CMK (cell line): Measurements from ENCODE around the gene TPX2.
"Not testable (repeated sequence)": the region's sequence is repeated elsewhere in the genome, so short reads cannot be mapped to it uniquely, and the experiment has no call there.

ENCODE experiments used
- DNase-seq: peaks from one replicate; pipeline ENCODE4 v3.0.0-alpha.2; 2010; ENCODE audit warnings: low read depth

TPX2 gene

DNA sequence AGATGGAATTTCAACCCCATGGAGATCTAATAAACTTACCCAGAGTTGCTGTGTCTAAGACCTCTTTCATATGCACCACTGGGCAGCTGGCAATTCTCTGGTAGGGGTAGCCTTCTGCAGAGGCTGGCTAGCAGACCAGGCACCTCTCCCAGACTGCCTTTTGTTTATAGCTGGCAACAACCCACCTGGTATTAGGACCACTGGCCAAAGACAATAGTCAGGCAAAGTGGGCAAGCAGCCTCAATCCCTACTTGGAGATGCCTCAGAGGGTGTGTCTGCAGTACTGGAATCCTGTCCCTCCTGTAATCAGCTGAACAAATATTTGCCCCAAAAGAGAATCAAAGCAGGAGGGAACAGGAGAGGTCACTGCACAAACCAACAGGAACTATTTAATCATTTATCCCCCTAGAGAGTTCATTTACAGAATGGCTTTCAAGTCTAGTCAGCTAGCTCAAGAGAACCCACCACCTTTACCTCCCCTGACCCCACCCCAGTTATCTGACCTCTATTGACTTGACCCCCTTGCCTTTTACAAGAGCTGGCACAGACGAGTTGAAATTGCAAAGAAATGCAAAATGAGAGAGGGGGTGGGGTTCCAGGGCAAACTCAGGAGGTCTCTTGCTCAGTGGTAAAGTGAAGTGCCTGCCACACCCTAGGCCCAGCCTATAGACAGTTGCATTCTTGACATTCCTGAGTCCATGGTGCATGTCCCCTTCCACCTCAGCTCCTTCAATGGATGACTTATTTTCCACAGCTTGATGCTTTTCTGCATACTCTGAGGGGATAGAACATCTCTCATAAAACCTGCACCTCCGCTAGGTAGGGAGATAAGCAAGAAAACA, 19.2 kb upstream of the TPX2 start:
- no peak for DNase-seq

DNA sequence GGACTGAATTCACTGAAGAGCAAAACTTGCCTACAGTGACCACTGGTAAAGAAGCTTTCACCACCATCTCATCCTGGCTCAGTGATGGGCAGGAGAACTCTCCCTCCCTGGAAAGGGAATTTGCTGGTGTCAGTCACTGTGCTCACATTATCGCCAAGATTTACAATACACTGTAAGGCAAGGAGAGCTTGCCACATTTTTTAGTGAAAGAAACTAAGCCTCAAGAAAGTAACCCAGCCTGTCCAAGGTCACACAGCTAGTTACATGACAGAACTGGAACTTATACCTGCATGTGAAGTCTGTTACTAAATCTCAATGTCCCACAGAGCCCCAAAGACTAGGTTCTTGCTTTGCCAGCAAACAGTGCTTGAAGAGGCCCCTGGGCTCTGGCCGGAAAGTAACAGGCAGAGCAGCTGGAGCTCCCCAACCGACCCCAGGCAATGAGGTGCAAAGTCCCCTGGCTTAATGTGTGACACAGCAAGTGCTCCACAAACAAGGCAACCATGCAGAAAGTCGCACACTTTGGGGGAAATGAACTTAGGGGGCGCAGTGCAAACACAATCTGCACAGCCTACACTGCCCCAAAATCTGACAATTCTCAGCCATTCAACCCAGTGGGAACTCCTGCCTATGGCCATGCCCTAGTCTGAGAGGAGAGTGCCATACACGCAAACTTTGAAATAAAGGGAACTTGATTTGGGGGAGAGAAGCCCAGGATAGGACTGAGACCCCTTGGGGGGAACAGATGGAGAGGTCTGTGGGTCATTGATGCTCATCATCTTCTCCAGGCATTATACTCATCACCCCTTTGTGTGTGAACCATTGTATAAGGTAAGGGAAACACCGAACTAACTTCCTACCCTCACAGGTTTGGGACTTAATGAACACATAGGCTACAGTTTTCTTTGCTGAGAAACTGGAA, 18.3 kb upstream of the TPX2 start:
- DNase-seq, result peak; percentile 52

DNA sequence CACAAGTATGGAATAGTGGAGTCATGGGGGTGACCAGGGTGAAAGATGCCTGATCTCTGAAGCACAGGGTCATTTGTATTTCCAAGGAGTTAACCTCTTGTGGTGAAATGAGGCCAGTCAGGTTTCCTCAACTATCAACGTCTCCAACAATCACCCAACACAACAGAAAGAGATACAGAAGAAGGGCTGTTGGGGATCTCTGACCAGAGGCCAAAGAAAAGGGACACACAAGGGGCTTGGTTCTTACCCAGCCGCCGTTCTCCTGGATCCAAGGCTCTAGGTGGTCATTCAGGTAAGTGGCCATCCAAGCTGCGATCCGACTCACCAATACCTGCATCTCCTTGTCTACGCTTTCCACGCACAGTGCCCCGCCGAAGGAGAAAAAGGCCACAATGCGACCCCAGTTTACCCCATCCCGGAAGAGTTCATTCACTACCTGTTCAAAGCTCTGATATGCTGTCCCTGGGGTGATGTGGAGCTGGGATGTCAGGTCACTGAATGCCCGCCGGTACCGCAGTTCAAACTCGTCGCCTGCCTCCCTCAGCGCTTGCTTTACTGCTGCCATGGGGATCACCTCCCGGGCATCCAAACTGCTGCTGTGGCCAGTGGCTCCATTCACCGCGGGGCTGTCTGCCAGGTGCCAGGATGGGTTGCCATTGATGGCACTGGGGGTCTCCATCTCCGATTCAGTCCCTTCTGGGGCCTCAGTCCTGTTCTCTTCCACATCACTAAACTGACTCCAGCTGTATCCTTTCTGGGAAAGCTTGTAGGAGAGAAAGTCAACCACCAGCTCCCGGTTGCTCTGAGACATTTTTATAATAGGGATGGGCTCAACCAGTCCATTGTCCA, 17.5 kb upstream of the TPX2 start:
- no peak for DNase-seq

DNA sequence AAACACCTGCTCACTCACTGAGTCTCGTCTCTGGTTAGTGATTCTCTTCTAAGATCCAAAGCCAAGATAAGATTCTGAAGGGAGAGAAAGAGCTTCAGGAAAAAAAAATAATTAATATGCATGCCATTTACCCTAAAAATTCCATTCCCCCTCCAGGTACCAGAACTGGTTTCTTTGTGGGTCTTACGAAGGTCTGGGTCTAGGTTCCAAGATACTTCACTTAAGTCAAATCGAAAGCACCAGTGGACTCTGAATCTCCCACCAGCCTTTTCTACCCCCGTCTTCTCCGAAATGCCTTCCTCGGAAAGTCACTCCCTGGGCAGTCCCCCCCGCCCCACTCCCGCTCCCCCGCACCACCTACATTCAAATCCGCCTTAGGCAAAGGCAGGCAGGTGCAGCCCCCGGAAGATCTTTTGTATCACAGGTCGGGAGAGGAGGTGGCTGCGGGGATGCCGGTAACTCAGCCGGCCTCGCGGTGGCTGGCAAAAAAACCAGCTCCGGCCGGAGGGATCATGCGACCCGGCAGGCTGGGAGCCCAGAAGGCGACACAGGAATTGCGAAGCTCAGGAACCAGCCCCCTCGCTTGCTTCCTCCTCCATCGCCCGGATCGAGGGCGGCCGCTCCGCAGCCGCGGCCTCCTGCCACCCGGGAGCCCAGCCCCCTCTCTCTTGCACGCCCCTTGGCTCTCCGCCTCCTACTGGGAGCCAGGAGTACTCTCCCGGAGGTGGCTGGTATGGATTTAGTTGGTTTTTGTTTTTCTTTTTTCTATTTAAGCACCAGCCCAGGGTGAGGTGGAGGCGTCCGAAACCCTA, 16.6 kb upstream of the TPX2 start, which contains the start of gene BCL2L1:
Gene BCL2L1, minus strand, starts transcription at position 612 of the 812 bp plus-strand sequence. CDS start 650 bp downstream, outside the sequence.
- DNase-seq, result peak; percentile 68

DNA sequence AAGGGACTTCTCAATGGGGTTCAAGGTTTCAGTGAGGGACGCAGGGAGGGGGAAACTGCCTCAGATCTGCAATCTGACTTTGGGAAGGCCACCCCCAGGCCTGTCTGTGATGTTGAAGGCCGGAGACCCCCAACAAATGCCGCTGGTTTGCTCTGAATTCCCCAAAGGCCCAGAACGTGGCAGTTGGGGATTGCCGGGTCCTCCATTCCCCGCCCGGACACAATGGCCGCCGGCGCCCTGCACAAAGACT, 16.1 kb upstream of the TPX2 start:
- DNase-seq, result no peak

DNA sequence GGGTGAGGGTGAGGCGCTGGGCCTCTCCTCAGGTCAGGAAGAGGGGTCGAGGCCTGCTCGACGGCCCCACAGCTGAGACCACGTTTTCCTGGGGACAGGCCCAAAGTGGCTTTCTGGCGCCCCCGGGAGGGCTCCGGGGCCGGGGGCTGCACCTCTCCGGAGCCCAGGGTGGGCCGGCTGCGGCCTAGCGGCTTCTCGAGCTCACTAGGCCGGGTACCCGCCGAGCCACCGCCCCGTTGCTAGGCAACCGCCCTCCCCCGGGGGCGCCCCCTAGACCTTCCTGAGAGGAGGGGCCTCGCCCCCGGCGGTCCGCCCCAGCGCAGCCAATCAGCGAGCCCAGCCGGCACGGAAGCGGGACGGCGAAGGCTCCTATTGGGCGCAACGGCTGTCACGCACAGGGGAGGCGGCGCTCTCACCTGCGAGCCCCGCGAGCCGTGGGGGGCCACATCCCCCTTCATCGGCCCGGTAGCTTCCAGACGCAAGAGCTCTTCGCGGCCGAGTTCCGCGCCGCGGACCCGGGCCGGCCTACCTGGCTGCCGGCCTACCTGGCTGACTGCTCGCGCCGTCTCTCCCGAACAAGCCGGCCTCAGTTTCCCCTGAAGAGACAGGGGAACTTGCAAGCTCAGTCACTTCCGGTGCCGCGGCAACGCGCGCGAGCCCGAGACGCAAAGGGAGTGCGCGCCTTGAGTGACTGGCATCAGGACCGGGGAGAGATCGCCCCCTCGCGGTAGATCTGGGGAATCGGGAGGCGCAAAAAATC, 15.6 kb upstream of the TPX2 start:
- DNase-seq, result peak; percentile 97

DNA sequence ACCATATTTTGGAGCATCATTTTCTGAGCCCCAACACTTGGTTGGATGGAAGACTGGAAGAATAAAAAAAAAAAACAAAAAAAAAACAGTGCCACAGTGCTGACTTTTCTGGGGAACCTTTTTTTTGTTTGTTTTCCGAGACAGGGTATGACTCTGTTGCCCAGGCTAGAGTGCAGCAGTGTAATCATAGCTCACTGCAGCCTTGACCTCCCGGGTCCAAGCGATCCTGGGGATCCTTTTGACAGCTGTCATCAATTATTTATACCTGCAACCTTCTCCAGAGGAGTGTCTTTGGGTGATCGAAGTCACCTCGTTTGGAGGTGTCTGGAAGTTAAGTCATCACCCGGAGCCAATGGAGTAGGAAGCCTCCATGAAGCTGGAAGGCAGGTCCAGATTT, 7.8 kb upstream of the TPX2 start:
- no peak for DNase-seq

DNA sequence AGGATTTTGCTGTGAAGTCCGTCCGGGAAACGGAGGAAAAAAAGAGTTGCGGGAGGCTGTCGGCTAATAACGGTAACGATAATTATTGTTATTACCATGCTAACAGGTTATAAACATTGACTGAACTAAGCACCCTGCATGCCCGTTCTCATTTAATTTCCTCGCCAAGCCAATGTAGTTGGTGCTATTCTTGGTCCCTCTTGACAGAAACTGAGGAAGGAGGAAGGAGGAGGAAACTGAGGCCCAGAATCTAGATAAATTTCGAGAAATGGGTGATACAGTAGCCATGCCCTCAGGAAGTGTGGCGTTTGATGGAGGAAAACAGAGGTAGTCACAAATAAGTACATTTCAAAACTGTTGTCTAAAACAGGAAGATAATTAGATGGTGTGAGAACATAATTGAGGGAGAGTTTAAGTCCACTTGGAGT, 474 bp downstream of the TPX2 start:
- no peak for DNase-seq

DNA sequence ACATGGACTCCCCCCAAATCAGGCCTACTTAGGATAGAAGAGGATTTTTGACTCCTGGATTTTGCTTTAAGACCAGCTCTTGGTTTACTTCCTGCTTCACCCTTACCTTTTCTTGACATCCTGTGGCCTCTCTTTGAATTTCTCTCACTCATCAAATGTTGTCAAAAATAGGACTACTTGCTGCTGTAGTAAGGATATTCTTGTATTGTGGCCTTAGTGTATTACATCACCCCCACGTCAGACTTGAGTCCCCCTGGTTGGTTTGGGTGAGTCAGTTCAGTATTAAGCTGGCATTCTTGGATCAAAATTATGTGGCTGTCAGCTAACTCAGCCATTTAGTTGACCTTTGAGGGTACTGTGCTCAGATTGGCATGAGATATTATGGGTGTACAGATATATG, 1.1 kb downstream of the TPX2 start:
- no peak for DNase-seq

DNA sequence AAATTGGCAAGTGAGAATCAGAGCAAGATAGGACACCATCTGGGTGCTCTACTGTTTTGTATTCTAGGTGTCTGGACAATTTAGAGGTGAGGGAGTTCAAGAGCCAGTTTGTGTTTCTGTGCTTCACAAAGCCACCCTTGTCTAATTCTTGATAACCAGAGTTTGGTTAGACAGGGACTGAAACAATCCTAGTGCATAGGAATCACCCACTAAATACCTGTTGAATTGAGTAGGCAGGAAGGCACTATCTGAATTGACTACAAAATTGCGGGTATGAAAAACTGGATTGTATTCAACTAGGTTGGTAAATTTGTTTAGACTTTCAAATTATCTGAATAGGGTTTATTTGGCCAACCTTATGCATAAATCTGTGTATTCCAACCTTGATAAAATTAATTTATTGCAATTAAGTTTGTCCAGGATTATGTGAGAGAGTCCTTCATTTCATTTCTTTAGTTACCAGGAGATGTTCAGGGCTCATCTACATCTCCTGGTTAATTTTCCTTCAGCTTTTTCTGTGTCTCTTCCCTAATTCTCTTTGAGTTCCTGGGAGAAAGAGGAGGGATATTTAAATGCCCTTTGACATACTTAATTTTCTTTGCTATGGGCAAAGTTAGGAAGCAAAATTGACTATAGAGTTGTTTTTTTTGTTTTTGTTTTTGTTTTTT, 1.7 kb downstream of the TPX2 start:
- no peak for DNase-seq

DNA sequence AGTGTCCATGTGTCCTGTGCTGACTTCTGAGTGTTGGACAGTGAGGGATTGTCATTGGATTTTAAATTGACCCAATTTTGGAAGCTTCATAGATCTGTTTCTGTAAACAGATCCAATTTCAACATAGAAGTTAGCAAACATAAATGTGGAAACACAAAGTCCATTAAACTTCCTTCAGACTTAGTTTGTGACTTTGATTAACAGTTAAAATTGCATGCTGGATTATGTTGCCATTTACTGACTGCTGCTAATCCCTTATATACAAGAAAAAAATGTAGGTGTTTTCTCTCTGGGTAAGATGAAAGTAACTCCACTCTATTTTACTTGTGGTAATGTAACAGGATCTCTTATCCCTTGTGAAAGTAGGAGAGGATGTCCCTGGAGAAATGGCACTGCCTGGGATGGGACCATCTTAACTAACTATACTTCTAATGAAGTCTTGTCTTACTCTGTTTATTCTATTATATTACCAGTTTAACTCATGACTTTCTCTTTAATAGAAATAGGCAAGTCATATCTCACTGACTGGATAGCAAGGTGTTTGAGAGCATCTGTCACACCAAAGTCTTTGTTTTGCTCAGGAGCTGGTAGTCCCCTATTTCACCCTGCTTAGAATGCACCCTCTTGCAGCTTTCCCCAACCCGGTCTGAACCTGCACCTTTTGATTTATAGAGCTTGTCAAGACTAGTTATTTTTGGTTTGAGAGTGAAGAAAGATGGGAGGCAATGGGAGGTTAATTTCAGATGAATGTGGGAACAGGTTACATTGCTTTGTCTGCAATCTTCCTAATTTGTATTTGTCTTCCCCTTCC, 7.2 kb downstream of the TPX2 start:
- DNase-seq, result no peak

DNA sequence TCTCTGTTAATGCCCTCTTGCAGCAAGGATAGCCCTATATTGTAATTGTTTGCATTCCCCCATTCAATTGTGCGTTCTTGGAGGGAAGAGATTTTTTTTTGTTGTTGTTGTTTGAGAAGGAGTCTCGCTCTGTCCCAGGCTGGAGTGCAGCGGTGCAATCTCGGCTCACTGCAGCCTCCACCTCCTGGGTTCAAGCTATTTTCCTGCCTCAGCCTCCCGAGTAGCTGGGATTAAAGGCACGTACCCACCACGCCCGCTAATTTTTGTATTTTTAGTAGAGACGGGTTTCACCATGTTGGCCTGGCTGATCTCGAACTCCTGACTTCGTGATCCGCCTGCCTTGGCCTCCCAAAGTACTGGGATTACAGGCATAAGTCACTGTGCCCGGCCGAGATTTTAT, 7.9 kb downstream of the TPX2 start:
- DNase-seq, result not testable (repeated sequence)

DNA sequence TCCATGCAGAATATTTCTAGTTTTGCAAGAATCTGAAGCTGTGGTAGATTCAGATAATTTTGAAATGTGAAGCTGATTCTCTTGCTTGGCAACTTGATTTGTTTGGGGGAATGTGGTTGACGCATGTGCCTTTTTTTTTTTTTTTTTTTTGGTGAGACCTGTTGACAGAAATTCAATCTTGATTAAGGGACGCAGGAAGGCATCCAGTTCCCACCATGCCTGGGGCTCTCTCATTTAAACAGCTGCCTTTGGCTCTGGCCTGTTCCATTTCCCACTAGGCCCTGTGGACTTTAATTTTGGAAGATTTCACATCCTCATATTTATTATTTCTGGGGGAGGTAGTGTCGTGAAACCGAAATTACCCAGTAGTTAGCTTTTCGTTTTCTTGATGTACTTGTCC, 8.6 kb downstream of the TPX2 start:
- DNase-seq, result no peak

DNA sequence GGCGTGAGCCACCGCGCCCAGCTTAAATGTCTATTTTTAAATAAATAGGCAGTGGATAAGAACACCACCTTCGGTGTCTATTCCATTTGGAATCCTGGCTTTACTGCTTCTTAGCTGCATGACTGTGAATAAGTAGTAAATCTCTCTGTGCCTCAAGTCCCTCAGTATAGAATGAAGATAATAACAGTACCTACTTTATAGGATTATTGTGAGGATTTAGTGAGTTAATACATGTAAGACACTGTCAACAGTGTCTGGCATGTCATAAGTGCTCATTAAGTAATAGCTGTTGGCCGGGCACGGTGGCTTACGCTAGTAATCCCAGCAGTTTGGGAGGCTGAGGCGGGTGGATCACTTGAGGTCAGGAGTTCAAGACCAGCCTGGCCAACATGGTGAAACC, 10.1 kb downstream of the TPX2 start:
- DNase-seq, result no peak

DNA sequence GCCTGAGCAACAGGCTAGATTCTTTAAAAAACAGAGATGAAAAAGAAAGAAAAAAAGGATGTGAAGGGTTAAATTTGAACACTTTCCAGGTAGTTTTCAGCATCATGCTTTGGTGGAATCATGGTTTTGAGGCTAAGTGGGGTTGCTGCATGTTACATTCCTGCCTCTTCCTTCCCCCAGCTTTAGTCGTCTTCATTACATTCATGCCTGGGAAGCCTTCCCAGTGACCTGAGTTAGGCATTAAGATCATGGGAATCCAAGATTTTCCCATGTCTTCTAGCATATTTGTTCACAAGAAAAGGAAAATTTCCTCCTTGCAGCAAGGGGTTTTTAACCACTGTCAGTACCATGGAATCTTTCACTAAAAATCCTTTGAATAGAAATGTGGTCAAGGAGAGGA, 12.0 kb downstream of the TPX2 start:
- DNase-seq, result no peak

DNA sequence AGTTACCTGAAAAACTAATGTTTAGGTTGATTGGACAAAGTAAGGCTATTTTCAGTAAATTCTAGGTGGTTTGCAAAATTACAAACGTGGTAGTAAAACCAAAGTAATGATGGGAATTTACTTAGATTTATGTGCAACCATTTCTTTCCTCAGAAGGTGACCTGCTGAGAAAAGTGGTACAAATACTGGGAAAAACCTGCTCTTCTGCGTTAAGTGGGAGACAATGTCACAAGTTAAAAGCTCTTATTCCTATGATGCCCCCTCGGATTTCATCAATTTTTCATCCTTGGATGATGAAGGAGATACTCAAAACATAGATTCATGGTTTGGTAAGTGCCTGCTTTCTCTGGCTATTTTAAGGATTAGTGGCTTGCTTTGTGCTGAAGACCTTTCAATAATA, 18.2 kb downstream of the TPX2 start:
- DNase-seq, result no peak

DNA sequence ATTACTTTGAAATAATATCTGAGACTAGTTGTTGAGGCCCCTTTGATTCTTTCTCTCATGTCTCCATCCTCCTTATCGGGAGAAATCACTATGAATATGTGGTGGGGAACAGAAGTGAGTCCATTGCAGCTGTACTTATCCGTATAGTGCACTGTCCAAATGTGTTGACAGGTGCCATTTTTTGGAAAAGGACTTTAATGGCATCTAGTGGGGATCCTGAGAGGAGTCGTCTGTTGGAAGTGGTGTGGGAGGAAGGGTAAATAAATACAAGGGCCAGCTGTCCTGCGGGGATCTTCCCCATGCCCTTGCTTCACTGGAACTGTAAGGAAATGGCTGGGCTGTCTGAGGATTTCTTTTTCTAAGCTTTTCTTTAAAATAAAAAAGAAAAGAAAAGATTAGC, 19.4 kb downstream of the TPX2 start:
- DNase-seq, result no peak

DNA sequence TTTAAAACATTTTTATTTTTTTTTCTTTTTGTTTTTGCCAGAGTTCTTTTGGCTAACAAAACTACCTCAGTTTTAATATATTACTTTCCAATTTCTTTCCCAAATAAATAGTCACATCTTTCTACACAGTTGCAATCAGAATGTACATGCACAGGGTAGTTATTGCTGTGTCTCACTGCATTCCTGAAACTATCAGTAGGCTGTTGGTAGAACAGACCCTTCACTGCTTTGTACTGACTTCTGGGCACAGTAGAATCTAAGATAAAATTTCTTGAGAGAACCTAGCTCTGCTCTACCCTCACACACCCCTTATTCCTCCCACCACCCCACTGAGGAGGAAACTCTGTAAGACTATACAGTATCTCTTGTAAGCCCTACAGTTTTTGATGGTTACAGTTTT, 19.9 kb downstream of the TPX2 start:
- no peak for DNase-seq

DNA sequence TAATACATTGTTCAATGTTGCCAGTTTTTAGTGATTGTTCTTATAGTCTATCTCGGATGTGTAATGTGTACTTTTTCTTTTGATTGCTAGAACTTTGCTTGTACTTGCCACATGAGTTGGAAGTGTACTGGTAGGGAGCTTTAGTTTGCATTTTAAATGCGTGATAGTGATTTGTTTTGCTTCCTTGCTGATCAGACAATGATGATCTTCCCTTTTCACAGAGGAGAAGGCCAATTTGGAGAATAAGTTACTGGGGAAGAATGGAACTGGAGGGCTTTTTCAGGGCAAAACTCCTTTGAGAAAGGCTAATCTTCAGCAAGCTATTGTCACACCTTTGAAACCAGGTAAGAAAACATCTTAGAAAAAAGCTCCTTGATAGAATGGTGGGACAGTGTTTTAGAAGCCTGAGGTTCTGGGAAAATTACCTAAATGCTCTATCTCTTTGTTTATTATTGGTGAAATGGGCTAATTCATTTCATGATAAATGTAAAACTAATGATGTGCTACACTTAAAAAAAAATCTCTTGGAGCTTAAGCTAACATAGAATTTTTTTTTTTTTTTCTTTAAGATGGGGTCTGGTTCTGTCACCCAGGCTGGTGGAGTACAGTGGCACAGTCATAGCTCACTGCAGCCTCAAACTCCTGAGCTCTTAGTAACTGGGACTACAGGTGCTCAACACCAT, 20.9 kb downstream of the TPX2 start:
- DNase-seq, result no peak
